Thymus (tissue), 14 donors: Measurements from ENCODE around the gene THAP7. TPM values are rescaled to one million over a fixed set of nuclear protein-coding genes. Genes with fewer than 3 reads are reported as not detected.
"Not testable (repeated sequence)": the region's sequence is repeated elsewhere in the genome, so short reads cannot be mapped to it uniquely, and the experiment has no call there.

Experiments
- DNase-seq, 9 donors: peaks; one replicate each; pipeline ENCODE4 v3.0.0-alpha.2; 2013; ENCODE audit warnings: low spot score in 9 of 9, low read depth in 6 of 9, missing footprints in 1 of 9
- H3K27ac ChIP-seq, 2 donors: one replicate each; pipeline ENCODE4 v1.5.1; 2013; ENCODE audit warnings: control low read depth in 1 of 2, low read depth in 1 of 2, low read length in 1 of 2, mild to moderate bottlenecking in 1 of 2, moderate library complexity in 1 of 2
- H3K27me3 ChIP-seq, 2 donors: one replicate each; pipeline ENCODE4 v1.5.1; 2013; ENCODE audit warnings: low read length in 1 of 2; ENCODE audit not compliant: control insufficient read depth in 2 of 2, insufficient read depth in 1 of 2
- H3K36me3 ChIP-seq, 2 donors: one replicate each; pipeline ENCODE4 v1.5.1; 2013; ENCODE audit warnings: low read length in 1 of 2, mild to moderate bottlenecking in 1 of 2, moderate library complexity in 1 of 2; ENCODE audit not compliant: control insufficient read depth in 2 of 2, insufficient read depth in 2 of 2
- H3K4me1 ChIP-seq, 2 donors: one replicate each; pipeline ENCODE4 v1.5.1; 2013; ENCODE audit warnings: low read length in 2 of 2; ENCODE audit not compliant: control insufficient read depth in 2 of 2, insufficient read depth in 2 of 2
- H3K4me3 ChIP-seq, 2 donors: one replicate each; pipeline ENCODE4 v1.5.1; 2013; ENCODE audit warnings: low read length in 2 of 2, control low read depth in 1 of 2, mild to moderate bottlenecking in 1 of 2
- H3K9me3 ChIP-seq, 2 donors: one replicate each; pipeline ENCODE4 v1.5.1; 2013; ENCODE audit warnings: low read length in 1 of 2, mild to moderate bottlenecking in 1 of 2; ENCODE audit not compliant: control insufficient read depth in 2 of 2, insufficient read depth in 1 of 2
- WGBS: extraction: QIAGEN DNeasy Blood & Tissue Kit; methylation state at CpG from one replicate; pipeline ENCODE4 v1.1.7; 2013; 5-methylcytosine and 5-hydroxymethylcytosine counted together
- long read RNA-seq, 10 donors: transcript quantifications; one replicate each; lab custom pipeline, GENCODE V29; 2026
- polyA plus RNA-seq: library from polyadenylated mRNA; stranded (reverse); fragments of 200-250 nt; gene quantifications from one replicate; pipeline ENCODE4 v1.2.3, GENCODE V29; 2013
- total RNA-seq: library from RNA; stranded (reverse); fragments of 120-200 nt; gene quantifications from one replicate; pipeline ENCODE4 v1.2.4, GENCODE V29; 2013
- donor health status: healthy.

Gene THAP7
- total RNA-seq (26.2 TPM), polyA plus RNA-seq (40.3 TPM)
- long read RNA-seq, donor 1, partial matches to known transcripts, result 0 of 1 reads
- long read RNA-seq, donor 1, other reads (novel, unspliced or antisense), result 0 of 1 reads
- long read RNA-seq, donor 2, transcript THAP7-208 (3 exons, 1,957 nt), result major isoform, 9 of 27 reads
- long read RNA-seq, donor 2, transcript THAP7-204 (2 exons, 1,809 nt), result minor isoform, 6 of 27 reads
- long read RNA-seq, donor 2, transcript THAP7-202 (5 exons, 1,144 nt), result minor isoform, 6 of 27 reads
- long read RNA-seq, donor 2, transcript THAP7-201 (4 exons, 1,213 nt), result minor isoform, 6 of 27 reads
- long read RNA-seq, donor 2, partial matches to known transcripts, result 0 of 27 reads
- long read RNA-seq, donor 2, other reads (novel, unspliced or antisense), result 0 of 27 reads
- long read RNA-seq, donor 3, transcript THAP7-201 (4 exons, 1,213 nt), result minor isoform, 6 of 28 reads
- long read RNA-seq, donor 3, transcript THAP7-208 (3 exons, 1,957 nt), result major isoform, 14 of 28 reads
- long read RNA-seq, donor 3, partial matches to known transcripts, result 0 of 28 reads
- long read RNA-seq, donor 3, other reads (novel, unspliced or antisense), result 0 of 28 reads
- long read RNA-seq, donor 4, partial matches to known transcripts, result 0 of 6 reads
- long read RNA-seq, donor 4, other reads (novel, unspliced or antisense), result 0 of 6 reads
- long read RNA-seq, donor 5, transcript THAP7-204 (2 exons, 1,809 nt), result minor isoform, 6 of 28 reads
- long read RNA-seq, donor 5, transcript THAP7-202 (5 exons, 1,144 nt), result minor isoform, 9 of 28 reads
- long read RNA-seq, donor 5, transcript THAP7-208 (3 exons, 1,957 nt), result major isoform, 10 of 28 reads
- long read RNA-seq, donor 5, partial matches to known transcripts, result 0 of 28 reads
- long read RNA-seq, donor 5, other reads (novel, unspliced or antisense), result 0 of 28 reads
- long read RNA-seq, donor 6, transcript THAP7-204 (2 exons, 1,809 nt), result major isoform, 7 of 17 reads
- long read RNA-seq, donor 6, transcript THAP7-208 (3 exons, 1,957 nt), result minor isoform, 5 of 17 reads
- long read RNA-seq, donor 6, partial matches to known transcripts, result 0 of 17 reads
- long read RNA-seq, donor 6, other reads (novel, unspliced or antisense), result 0 of 17 reads
- long read RNA-seq, donor 7, partial matches to known transcripts, result 0 of 2 reads
- long read RNA-seq, donor 7, other reads (novel, unspliced or antisense), result 0 of 2 reads
- long read RNA-seq, donor 8, partial matches to known transcripts, result 0 of 2 reads
- long read RNA-seq, donor 8, other reads (novel, unspliced or antisense), result 0 of 2 reads
- long read RNA-seq, donor 9, partial matches to known transcripts, result 0 of 10 reads
- long read RNA-seq, donor 9, other reads (novel, unspliced or antisense), result 0 of 10 reads
- long read RNA-seq, donor 10, transcript THAP7-204 (2 exons, 1,809 nt), result major isoform, 5 of 13 reads
- long read RNA-seq, donor 10, partial matches to known transcripts, result 0 of 13 reads
- long read RNA-seq, donor 10, other reads (novel, unspliced or antisense), result 0 of 13 reads

- under 1% methylated on average over 83 of the region's 83 CpGs for WGBS
- DNase-seq, result peak; percentile 91 to 98 (median 95)
- H3K27me3 ChIP-seq, result no peaks in the 10 kb centered on the region
- H3K4me3 ChIP-seq, result peak within 1 kb of the TSS; percentile 86 to 97
- H3K4me1 ChIP-seq, result peaks cover 17 to 24% of the 10 kb centered on the region in 2 donors
- peaks cover 0 to 5% of the 10 kb centered on the region in 2 donors for H3K9me3 ChIP-seq
- H3K27ac ChIP-seq, result peak within 1 kb of the TSS; percentile 94 to 100
- H3K36me3 ChIP-seq, result peaks cover 29 to 40% of the 10 kb centered on the region in 2 donors
Observed at GRCh38 chr22:21001601-21002325, at the start of gene THAP7. Gene THAP7, minus strand, starts transcription at chr22:21002118. Its CDS starts 207 bp downstream, at chr22:21001911.

DNA sequence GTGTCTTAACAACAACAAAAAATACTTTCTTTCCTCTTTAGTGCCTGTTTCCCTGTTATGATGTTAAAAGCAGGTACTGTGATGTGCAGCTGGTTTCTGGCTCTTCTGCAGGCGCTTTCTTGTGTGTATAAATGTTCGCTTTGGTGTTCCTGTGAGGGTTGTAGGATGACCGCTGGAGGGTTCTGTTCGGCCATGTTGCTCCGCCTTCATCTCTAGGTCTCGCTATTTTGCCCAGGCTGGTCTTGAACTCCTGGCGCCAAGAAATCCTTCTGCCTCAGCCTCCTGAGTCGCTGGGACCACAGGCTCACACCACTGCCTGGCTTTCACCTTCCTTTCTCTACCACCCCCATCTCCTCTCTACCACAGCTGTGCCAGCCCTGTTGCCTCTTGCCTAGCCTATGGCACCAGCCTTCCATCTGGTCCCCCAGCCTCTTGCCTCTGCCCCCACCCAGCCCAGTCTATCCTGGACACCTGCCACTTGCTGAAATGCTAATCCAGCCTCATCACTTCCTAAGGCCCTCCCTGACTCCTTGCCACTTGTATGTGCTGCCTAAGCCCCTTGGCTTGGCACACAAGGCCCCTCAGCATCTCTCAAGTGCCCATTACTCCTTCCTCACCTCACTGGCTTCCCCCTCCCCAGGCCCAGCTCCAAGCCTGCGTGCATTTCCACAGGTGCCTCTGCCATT is 49.4 kb upstream of the THAP7 start:
- Histone ChIP-seq H3K27ac (peak overlapping the region in 1 of 2 donors; percentile 26), H3K27me3 (peaks cover under 1 to 16% of the 10 kb centered on the region in 2 donors), H3K4me3 (no peak overlapping the region), H3K36me3 (no peaks in the 10 kb centered on the region), H3K4me1 (peaks cover 3 to 24% of the 10 kb centered on the region in 2 donors), H3K9me3 (no peaks in the 10 kb centered on the region)
- 83% methylated on average over 9 of the region's 9 CpGs for WGBS
- no peak for DNase-seq

- H3K4me1 ChIP-seq, result peaks cover 0 to 21% of the 10 kb centered on the region in 2 donors
- H3K27me3 ChIP-seq, result peaks cover 7 to 39% of the 10 kb centered on the region in 2 donors
- not testable (repeated sequence) for DNase-seq, H3K36me3 ChIP-seq, H3K9me3 ChIP-seq, H3K4me3 ChIP-seq, H3K27ac ChIP-seq
- over 99% methylated on average over 7 of the region's 12 CpGs for WGBS
Observed at GRCh38 chr22:21048965-21049364, 47.0 kb upstream of the THAP7 start.

- Histone ChIP-seq H3K27me3 (peaks cover 7 to 44% of the 10 kb centered on the region in 2 donors), H3K4me1 (peaks cover 0 to 21% of the 10 kb centered on the region in 2 donors)
- 89% methylated on average over 5 of the region's 5 CpGs for WGBS
- H3K4me3 ChIP-seq, H3K9me3 ChIP-seq, H3K27ac ChIP-seq, H3K36me3 ChIP-seq, DNase-seq: not testable (repeated sequence)
Observed at GRCh38 chr22:21048448-21048847, 46.5 kb upstream of the THAP7 start.

- DNase-seq, result no peak
- 93% methylated on average over 7 of the region's 7 CpGs for WGBS
- Histone ChIP-seq H3K4me3 (no peak overlapping the region), H3K27me3 (peaks cover 7 to 50% of the 10 kb centered on the region in 2 donors), H3K4me1 (peaks cover 0 to 21% of the 10 kb centered on the region in 2 donors), H3K27ac (no peak overlapping the region), H3K36me3 (no peaks in the 10 kb centered on the region), H3K9me3 (no peaks in the 10 kb centered on the region)
Observed at GRCh38 chr22:21047730-21048129, 45.8 kb upstream of the THAP7 start.

GRCh38 chr22:21047035-21047661 is 45.2 kb upstream of the THAP7 start:
- Histone ChIP-seq H3K4me3 (no peak overlapping the region), H3K27ac (no peak overlapping the region), H3K36me3 (no peaks in the 10 kb centered on the region), H3K27me3 (peaks cover 7 to 50% of the 10 kb centered on the region in 2 donors), H3K9me3 (no peaks in the 10 kb centered on the region), H3K4me1 (peaks cover 0 to 21% of the 10 kb centered on the region in 2 donors)
- WGBS, result 94% methylated on average over 14 of the region's 14 CpGs
- no peak for DNase-seq

DNA sequence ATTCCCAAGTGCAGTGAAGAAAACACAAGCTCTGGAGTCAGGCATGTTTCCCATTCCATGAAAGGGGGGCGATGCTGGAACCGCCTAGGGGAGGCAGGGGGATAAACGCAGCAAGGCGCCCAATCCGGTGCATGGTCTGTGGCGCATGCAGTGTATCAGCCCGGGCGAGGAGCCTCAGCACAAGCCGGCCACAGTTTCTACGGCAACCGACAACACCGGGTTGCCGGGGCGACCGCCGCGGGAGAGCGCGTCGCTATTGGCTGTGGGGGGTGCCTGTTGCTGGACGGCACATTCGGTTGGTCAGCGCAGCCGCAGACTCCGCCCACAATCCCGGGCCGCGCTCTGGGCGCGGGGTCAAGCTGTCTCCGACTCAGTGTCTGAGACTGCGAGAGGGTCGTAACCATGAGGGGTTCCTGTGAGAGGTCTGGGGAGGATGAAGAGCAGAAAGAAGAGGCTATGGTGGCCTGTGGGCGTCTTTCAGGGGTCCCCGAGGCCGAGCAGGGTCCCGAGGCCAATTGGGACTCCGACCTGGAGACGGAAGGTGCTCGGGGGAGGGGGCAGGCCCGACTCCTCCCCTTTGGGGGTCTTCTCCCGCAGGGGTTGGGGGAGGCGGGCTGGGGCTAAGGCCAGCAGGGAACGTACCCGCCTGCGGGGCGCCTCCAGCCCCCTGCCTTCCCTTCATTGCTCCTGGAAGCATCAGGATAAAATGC is 43.8 kb upstream of the THAP7 start, which contains the start of gene LRRC74B:
TSS of gene LRRC74B (plus strand) at position 362 of the 710 bp plus-strand sequence. CDS start at position 403, 41 bp downstream.
- DNase-seq, result peak in 5 of 9 donors; percentile 32 to 70 (median 61)
- no peaks in the 10 kb centered on the region for H3K9me3 ChIP-seq
- peaks cover 7 to 53% of the 10 kb centered on the region in 2 donors for H3K27me3 ChIP-seq
- H3K27ac ChIP-seq, result no peak within 1 kb of the TSS
- 12% methylated on average over 47 of the region's 47 CpGs for WGBS
- no peaks in the 10 kb centered on the region for H3K36me3 ChIP-seq
- no peak within 1 kb of the TSS for H3K4me3 ChIP-seq
- H3K4me1 ChIP-seq, result peaks cover 0 to 11% of the 10 kb centered on the region in 2 donors
